Fibroblast of upper back skin (primary cell): ENCODE data around the gene UCP3.

Experiments
- DNase-seq: peaks from one replicate; pipeline ENCODE4 v3.0.0-alpha.2; 2013

The UCP3 gene, protein sequence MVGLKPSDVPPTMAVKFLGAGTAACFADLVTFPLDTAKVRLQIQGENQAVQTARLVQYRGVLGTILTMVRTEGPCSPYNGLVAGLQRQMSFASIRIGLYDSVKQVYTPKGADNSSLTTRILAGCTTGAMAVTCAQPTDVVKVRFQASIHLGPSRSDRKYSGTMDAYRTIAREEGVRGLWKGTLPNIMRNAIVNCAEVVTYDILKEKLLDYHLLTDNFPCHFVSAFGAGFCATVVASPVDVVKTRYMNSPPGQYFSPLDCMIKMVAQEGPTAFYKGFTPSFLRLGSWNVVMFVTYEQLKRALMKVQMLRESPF

GRCh38 chr11:74008373-74009229 lies at the start of gene UCP3:
UCP3 (minus strand) TSS chr11:74009085; CDS start chr11:74007042, 2,043 bp downstream.
- no peak for DNase-seq

- peak; percentile 46 for DNase-seq
These were observed 48.6 kb upstream of the UCP3 start for GRCh38 chr11:74057249-74058151.

- peak; percentile 50 for DNase-seq
These were observed 47.1 kb upstream of the UCP3 start for GRCh38 chr11:74055938-74056337.

DNA sequence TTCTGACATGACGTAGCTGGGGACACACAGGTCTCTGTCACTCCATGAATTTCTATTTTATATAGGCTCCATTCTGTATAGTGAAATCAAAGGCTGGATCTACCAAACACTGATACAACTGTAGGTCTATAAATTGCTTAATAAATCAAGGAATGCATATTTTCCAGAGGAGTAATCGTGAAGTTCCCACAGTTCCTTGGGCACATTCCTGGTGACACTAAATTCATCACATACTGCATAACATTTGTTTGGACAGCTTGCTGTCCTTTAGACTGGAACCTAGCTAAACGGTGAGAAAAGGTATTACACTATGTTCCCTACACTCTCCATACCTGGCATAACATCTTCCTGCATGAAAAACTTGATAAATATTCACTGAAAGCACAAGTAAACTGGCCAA lies 41.6 kb upstream of the UCP3 start:
- DNase-seq: peak; percentile 32

DNA sequence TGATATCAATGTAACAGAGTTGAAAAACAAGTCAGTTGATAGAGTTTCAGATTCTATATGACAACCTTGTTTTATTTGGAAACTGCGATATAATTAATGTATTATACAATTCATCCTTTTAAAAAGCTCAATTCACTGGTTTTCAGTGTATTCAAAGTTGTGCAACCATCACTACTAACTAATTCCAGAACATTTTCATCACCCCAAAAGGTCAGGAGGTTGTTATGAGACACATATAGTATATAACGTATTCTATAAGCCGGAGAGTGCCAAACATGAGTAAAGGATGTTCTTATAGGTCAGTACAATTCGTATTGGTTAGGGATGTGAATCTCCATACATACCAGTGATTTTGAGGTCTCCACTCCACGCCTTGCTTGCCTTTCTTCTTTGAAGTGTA lies 40.1 kb upstream of the UCP3 start:
- no peak for DNase-seq

DNA sequence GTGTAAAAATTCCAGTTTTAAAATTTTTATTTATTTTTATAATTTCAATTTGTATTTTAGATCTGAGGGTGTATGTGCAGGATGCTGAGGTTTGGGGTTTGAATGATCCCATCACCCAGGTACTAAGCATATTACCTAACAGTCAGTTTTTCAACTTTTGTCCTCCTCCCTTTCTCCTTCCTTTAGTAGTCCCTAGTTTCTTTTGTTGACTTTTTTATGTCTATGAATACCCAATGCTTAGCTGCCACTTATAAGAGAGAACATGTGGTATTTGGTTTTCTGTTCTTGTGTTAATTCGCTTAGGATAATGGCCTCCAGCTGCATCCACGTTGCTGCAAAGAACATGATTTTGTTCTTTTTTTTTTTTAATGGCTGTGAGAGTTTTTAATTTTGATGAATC lies 35.7 kb upstream of the UCP3 start:
- no peak for DNase-seq

GRCh38 chr11:74043450-74043849 lies 34.6 kb upstream of the UCP3 start:
- no peak for DNase-seq

DNA sequence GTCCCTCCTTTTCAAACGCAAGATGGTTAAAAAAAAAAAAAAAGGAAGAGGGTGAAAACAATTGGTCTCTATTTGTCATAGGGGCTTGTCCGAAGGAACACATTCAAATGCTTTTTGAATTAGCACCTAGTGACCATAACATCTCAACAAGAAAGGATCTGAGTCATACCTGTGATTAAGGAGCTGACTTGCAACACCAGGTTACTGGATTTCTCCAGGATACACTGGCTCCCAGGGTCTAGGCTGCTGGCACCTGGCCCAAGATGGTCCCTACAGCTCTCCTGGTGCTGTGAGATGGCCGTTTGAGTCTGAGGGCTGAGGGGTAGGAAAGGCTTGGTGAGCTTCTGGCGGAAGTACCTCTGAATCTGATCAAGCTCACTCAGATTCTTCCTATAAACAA lies 28.4 kb upstream of the UCP3 start:
- DNase-seq: no peak

GRCh38 chr11:74035264-74035663 lies 26.4 kb upstream of the UCP3 start:
- DNase-seq: no peak

DNA sequence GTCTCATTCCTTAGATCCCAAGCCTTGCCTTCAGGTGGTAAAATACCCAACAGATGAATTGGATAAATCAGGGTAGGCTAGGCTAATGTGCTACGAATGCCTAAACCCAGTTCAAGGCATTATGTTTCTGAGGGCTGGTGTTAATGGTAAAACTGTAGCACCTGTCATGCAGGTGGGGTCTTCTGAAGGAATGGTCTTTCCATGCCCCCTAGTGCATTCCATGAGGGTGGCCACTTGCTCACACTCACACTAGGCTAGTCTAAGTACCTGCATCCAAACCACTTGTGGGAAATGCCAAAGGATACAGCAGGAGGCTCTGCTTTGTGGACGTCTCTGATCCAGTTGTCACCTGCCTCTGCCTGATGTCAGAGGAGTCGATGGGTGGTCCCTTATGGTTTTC lies 24.2 kb upstream of the UCP3 start:
- DNase-seq: no peak

- DNase-seq: no peak
These were observed 22.1 kb upstream of the UCP3 start for GRCh38 chr11:74030723-74031676.

DNA sequence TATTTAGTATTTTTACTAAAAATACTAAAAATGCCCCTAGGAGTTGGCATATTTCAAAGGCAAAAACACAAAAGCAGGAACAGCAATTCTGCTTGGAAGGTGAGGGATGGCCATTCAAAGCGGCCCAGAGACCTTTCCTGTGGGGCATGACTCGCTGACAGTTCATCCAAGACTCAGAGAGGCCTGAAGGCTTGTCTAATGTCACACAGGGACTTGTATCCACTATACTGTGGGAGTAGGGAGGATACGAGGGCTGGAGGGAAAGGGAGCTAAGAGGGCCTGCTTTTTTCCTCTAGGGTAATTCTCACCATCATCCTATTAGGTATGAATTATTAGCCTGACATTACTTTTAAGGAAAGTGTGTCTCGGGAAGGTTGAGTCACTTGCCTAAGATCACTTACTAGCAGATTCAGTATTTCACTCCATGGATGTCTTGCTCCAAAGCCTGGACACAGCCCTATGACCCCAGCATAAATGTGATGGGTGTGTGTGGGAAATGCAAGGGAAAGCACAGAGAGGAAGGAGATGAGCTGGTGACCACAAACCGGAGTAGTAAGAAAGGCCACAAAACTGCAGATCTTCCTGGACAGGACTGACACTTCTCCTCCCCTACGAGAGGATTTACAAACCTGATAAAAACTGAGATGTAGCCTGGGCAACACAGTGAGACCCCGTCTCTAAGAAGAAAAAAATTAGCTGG lies 16.7 kb upstream of the UCP3 start:
- peak; percentile 24 for DNase-seq

GRCh38 chr11:74024261-74025029 lies 15.6 kb upstream of the UCP3 start:
- peak; percentile 89 for DNase-seq

- DNase-seq: no peak
These were observed 14.4 kb upstream of the UCP3 start for GRCh38 chr11:74023276-74023675.

- no peak for DNase-seq
These were observed 13.7 kb upstream of the UCP3 start for GRCh38 chr11:74022546-74022945.

DNA sequence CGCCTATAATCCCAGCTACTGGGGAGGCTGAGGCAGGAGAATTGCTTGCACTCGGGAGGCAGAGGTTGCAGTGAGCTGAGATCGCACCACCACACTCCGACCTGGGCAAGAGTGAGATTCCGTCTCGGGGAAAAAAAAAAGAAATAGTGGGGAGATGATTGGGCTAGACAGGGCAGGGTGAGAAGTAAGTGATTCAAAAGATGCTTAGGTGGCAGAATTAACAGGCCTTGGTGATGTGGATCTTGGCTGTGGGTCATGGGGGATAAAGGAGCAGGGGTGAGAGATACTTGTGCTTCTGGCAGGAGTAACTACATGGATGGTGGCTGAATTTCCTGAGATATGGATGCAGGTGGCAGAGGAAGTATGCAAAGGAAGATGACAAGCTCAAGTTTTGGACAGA lies 13.1 kb upstream of the UCP3 start:
- DNase-seq: no peak

DNA sequence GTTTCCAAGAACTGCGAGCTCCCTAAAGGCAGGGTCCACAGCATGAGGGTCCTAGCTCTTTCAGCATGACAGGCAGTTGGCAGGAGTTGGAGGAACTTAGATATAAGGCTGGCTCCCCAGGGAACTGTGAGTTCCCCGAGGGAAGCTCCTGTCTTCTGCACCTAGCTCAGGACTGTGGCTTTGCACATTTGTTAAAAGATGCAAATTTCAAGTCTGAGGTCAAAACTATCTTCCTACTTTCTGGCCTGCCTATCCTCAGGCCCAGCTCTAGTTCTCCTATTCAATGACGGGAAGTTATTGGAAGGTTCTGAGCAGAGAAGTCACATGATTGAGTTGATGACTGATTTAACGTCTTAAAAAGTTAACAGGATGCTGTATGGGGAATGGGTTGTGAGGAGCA lies 11.7 kb upstream of the UCP3 start:
- DNase-seq: no peak

DNA sequence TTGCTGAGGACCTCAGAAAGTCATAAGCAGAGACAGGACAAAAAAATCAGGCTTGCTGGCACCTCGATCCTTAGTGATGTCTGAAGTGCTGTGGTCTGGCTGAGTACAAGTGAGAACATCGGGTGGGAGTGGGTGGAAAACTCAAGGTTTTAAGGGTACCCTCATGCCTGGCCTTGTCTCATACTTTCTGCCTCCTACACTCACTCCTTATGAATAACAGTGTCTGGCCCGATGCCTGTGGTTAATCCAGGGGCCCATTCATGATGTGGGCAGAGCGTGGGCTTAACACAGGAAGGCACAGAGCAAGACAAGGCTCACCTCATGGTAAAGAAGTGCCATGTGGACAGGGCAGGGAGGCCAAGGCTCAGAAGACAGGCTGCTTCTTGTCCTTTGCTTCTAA lies 11.0 kb upstream of the UCP3 start:
- DNase-seq: no peak

GRCh38 chr11:74019104-74019738 lies 10.3 kb upstream of the UCP3 start:
- DNase-seq: no peak
